ENCODE data around the gene SPAG17. TPM values are rescaled to one million over a fixed set of nuclear protein-coding genes. Genes with fewer than 3 reads are reported as not detected.

The SPAG17 gene
- total RNA-seq, 1 donor from 2014 or later = 1.6 TPM

DNA sequence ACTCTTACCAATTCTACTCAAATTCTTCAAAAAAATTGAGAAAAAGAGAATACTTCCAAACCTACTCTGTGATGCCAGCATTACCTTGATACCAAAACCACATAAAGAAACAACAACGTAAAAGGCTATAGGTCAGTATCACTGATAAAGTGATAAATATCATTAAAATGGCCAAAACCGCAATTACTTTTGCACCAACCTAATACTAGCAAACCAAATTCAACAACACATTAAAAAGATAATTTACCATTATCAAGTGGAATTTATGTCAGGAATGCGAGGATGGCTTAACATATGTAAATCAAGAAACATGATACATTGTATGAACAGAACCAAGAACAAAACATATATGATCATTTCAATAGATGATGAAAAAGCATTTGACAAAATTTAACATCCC lies 7.0 kb downstream of the SPAG17 start:
- no peak overlapping the region for H3K4me3 Mint-ChIP-seq
- Histone ChIP-seq H3K4me1 (no peaks in the 10 kb centered on the region), H3K27me3 (no peaks in the 10 kb centered on the region), H2AFZ (replicated peaks) (no peak overlapping the region), H3K9ac (no peak overlapping the region), H3K4me2 (no peak overlapping the region), H3K79me2 (ENCODE audit: low read depth) (no peaks in the 10 kb centered on the region), H3K36me3 (no peaks in the 10 kb centered on the region), H3K27ac (no peak overlapping the region), H3K9me3 (ENCODE audit: low read depth) (no peaks in the 10 kb centered on the region), H3K4me3 (no peak overlapping the region), H3F3A (ENCODE audit: low read depth) (no peaks in the 10 kb centered on the region), H4K20me1 (ENCODE audit: low read depth) (no peaks in the 10 kb centered on the region)
- H3K9me3 Mint-ChIP-seq = peaks cover 14% of the 10 kb centered on the region
- no peaks in the 10 kb centered on the region for H3K27me3 Mint-ChIP-seq (ENCODE audit: insufficient read depth, low read depth)
- H3K27ac Mint-ChIP-seq = no peak overlapping the region
- H3K36me3 Mint-ChIP-seq = no peaks in the 10 kb centered on the region
- no peak for TF ChIP-seq EZH2phosphoT487 (IDR thresholded peaks at IDR 0.05)
- TF ChIP-seq EZH2 (IDR thresholded peaks at IDR 0.05) = no peak
- H3K4me1 Mint-ChIP-seq = no peaks in the 10 kb centered on the region
- no peak for DNase-seq (ENCODE audit: low spot score)

DNA sequence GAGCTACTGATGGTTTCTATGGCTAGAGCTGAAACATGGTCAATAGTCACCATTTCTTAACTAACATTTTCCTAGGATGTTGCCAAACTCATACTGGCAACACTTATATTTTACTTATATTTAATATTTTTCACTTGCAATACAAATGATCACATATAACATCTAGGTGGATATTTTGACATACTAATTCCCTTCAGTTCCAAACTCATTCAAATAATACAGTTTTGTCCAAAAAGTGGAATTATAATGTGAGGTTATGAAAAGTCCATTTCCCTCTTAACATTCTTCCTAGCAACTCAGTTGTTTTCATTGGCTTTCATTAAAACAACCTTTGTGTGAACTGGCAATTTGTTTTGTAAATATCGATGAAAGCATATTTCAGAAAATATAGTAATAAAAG lies 16.0 kb downstream of the SPAG17 start:
- no peaks in the 10 kb centered on the region for H3K27me3 Mint-ChIP-seq (ENCODE audit: insufficient read depth, low read depth)
- H3K9me3 Mint-ChIP-seq = peaks cover under 1% of the 10 kb centered on the region
- H3K27ac Mint-ChIP-seq = no peak overlapping the region
- DNase-seq (ENCODE audit: low spot score) = no peak
- TF ChIP-seq EZH2 (IDR thresholded peaks at IDR 0.05) (no peak), EZH2phosphoT487 (IDR thresholded peaks at IDR 0.05) (no peak)
- TF ChIP-seq, protein P1, sequence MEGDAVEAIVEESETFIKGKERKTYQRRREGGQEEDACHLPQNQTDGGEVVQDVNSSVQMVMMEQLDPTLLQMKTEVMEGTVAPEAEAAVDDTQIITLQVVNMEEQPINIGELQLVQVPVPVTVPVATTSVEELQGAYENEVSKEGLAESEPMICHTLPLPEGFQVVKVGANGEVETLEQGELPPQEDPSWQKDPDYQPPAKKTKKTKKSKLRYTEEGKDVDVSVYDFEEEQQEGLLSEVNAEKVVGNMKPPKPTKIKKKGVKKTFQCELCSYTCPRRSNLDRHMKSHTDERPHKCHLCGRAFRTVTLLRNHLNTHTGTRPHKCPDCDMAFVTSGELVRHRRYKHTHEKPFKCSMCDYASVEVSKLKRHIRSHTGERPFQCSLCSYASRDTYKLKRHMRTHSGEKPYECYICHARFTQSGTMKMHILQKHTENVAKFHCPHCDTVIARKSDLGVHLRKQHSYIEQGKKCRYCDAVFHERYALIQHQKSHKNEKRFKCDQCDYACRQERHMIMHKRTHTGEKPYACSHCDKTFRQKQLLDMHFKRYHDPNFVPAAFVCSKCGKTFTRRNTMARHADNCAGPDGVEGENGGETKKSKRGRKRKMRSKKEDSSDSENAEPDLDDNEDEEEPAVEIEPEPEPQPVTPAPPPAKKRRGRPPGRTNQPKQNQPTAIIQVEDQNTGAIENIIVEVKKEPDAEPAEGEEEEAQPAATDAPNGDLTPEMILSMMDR (IDR thresholded peaks at IDR 0.05) = no peak
- no peaks in the 10 kb centered on the region for H3K36me3 Mint-ChIP-seq
- H3K79me2 ChIP-seq (ENCODE audit: low read depth) = no peaks in the 10 kb centered on the region
- no peaks in the 10 kb centered on the region for H3K9me3 ChIP-seq (ENCODE audit: low read depth)
- H4K20me1 ChIP-seq (ENCODE audit: low read depth) = no peaks in the 10 kb centered on the region
- H3K4me3 ChIP-seq = no peak overlapping the region
- no peaks in the 10 kb centered on the region for H3F3A ChIP-seq (ENCODE audit: low read depth)
- H3K4me1 ChIP-seq = no peaks in the 10 kb centered on the region
- no peak overlapping the region for H3K27ac ChIP-seq
- H3K4me3 Mint-ChIP-seq = no peak overlapping the region
- H2AFZ ChIP-seq (replicated peaks) = no peak overlapping the region
- H3K4me2 ChIP-seq = no peak overlapping the region
- H3K4me1 Mint-ChIP-seq = no peaks in the 10 kb centered on the region
- no peaks in the 10 kb centered on the region for H3K27me3 ChIP-seq
- no peak overlapping the region for H3K9ac ChIP-seq
- no peaks in the 10 kb centered on the region for H3K36me3 ChIP-seq

DNA sequence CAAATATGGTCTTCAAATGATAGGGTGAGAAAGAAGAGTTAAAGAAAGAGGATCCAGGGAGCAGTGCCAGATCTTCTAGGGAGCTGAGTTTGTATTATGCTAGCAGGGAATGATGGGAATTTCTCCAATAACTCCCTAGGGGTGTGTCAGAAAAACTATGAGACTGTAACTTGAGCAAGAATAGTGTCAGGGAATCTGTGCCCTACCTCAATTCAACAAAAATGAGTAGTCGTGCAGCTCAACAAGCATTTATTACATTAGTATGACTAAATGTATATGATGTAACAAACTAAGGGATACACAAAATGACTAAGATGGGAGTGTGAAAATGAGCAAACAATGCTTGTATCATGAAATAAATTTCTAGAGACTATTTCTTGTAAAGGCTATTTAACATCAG lies 24.2 kb downstream of the SPAG17 start:
- no peak for TF ChIP-seq EZH2 (IDR thresholded peaks at IDR 0.05)
- TF ChIP-seq, protein P1 (IDR thresholded peaks at IDR 0.05) = no peak
- TF ChIP-seq EZH2phosphoT487 (IDR thresholded peaks at IDR 0.05) = no peak
- Histone ChIP-seq H3K27ac (no peak overlapping the region), H2AFZ (replicated peaks) (no peak overlapping the region), H3K4me2 (no peak overlapping the region), H3K36me3 (no peaks in the 10 kb centered on the region), H3K4me1 (no peaks in the 10 kb centered on the region), H3F3A (ENCODE audit: low read depth) (no peaks in the 10 kb centered on the region), H3K4me3 (no peak overlapping the region), H3K27me3 (no peaks in the 10 kb centered on the region), H3K79me2 (ENCODE audit: low read depth) (no peaks in the 10 kb centered on the region), H4K20me1 (ENCODE audit: low read depth) (no peaks in the 10 kb centered on the region), H3K9me3 (ENCODE audit: low read depth) (no peaks in the 10 kb centered on the region), H3K9ac (no peak overlapping the region)
- no peaks in the 10 kb centered on the region for H3K9me3 Mint-ChIP-seq
- no peaks in the 10 kb centered on the region for H3K4me1 Mint-ChIP-seq
- H3K27me3 Mint-ChIP-seq (ENCODE audit: insufficient read depth, low read depth) = no peaks in the 10 kb centered on the region
- no peak overlapping the region for H3K27ac Mint-ChIP-seq
- H3K4me3 Mint-ChIP-seq = no peak overlapping the region
- no peak for DNase-seq (ENCODE audit: low spot score)
- no peaks in the 10 kb centered on the region for H3K36me3 Mint-ChIP-seq

DNA sequence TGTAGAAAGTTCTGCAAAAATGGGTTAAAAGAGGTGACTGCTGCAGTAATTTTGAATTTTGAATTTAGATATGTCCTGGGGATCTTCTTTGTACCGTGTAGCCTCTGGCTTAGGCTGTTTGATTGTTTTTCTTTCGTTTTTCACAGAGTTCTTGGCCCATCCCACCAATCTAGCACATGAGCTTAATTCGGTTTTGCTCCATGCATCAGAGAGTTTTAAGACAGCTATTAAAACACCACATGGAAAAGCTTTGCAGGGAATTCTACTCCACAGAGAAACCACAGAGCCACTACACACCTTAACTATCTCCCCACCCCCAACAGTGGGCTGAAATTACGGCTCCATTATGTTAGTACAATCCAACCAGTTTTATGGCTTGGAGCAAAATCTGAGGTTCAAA lies 25.5 kb downstream of the SPAG17 start:
- Histone ChIP-seq H3F3A (ENCODE audit: low read depth) (no peaks in the 10 kb centered on the region), H3K4me1 (peaks cover 6% of the 10 kb centered on the region), H3K27me3 (no peaks in the 10 kb centered on the region), H3K4me3 (no peak overlapping the region), H3K36me3 (no peaks in the 10 kb centered on the region), H3K9me3 (ENCODE audit: low read depth) (no peaks in the 10 kb centered on the region), H3K9ac (no peak overlapping the region), H3K79me2 (ENCODE audit: low read depth) (no peaks in the 10 kb centered on the region), H2AFZ (replicated peaks) (no peak overlapping the region), H3K27ac (no peak overlapping the region), H3K4me2 (no peak overlapping the region), H4K20me1 (ENCODE audit: low read depth) (no peaks in the 10 kb centered on the region)
- H3K9me3 Mint-ChIP-seq = no peaks in the 10 kb centered on the region
- no peak overlapping the region for H3K4me3 Mint-ChIP-seq
- TF ChIP-seq EZH2phosphoT487 (IDR thresholded peaks at IDR 0.05) (no peak), EZH2 (IDR thresholded peaks at IDR 0.05) (no peak)
- TF ChIP-seq, protein P1 (IDR thresholded peaks at IDR 0.05) = no peak
- H3K4me1 Mint-ChIP-seq = no peaks in the 10 kb centered on the region
- DNase-seq (ENCODE audit: low spot score) = no peak
- no peaks in the 10 kb centered on the region for H3K36me3 Mint-ChIP-seq
- H3K27me3 Mint-ChIP-seq (ENCODE audit: insufficient read depth, low read depth) = no peaks in the 10 kb centered on the region
- H3K27ac Mint-ChIP-seq = no peak overlapping the region
